Activated CD4-positive, CD25-positive, alpha-beta regulatory T cell treated with anti-CD3 and anti-CD28 coated beads, Interleukin-2, amount 50 U/mL, for 72 hours (primary cell): ENCODE data around the gene FOXL3.

Experiments used
- DNase-seq: peaks from one replicate; pipeline ENCODE4 v3.0.0; 2021

Gene FOXL3

GRCh38 chr7:255721-256361, 34.1 kb upstream of the FOXL3 start:
- no peak for DNase-seq

- no peak for DNase-seq
Observed at GRCh38 chr7:256461-256940, 33.5 kb upstream of the FOXL3 start.

- DNase-seq = no peak
Observed at GRCh38 chr7:256981-257646, 32.9 kb upstream of the FOXL3 start.

GRCh38 chr7:257647-257992, 32.4 kb upstream of the FOXL3 start:
- DNase-seq = no peak

- DNase-seq = no peak
Observed at GRCh38 chr7:258476-259190, 31.3 kb upstream of the FOXL3 start.

- no peak for DNase-seq
Observed at GRCh38 chr7:259191-259505, 30.8 kb upstream of the FOXL3 start.

GRCh38 chr7:259751-260405, 30.1 kb upstream of the FOXL3 start:
- no peak for DNase-seq

GRCh38 chr7:260441-261281, 29.3 kb upstream of the FOXL3 start:
- no peak for DNase-seq

GRCh38 chr7:261341-262250, 28.4 kb upstream of the FOXL3 start:
- no peak for DNase-seq

- no peak for DNase-seq
Observed at GRCh38 chr7:262251-262572, 27.8 kb upstream of the FOXL3 start.

- DNase-seq = peak; percentile 79
Observed at GRCh38 chr7:262631-263311, 27.2 kb upstream of the FOXL3 start.

- peak; percentile 74 for DNase-seq
Observed at GRCh38 chr7:263483-264351, 26.3 kb upstream of the FOXL3 start.

- DNase-seq = no peak
Observed at GRCh38 chr7:264541-265191, 25.3 kb upstream of the FOXL3 start.

- DNase-seq = no peak
Observed at GRCh38 chr7:265192-265997, 24.6 kb upstream of the FOXL3 start.

GRCh38 chr7:265998-266850, 23.7 kb upstream of the FOXL3 start:
- no peak for DNase-seq

- DNase-seq = no peak
Observed at GRCh38 chr7:266851-267840, 22.8 kb upstream of the FOXL3 start.

GRCh38 chr7:268991-269390, 21.0 kb upstream of the FOXL3 start:
- DNase-seq = no peak
